Right hindlimb (tissue), 1 donor: ENCODE data around the gene SCD.

Experiments
- DNase-seq: peaks from one replicate; pipeline ENCODE4 v3.0.0-alpha.2; 2018

The SCD gene

DNA sequence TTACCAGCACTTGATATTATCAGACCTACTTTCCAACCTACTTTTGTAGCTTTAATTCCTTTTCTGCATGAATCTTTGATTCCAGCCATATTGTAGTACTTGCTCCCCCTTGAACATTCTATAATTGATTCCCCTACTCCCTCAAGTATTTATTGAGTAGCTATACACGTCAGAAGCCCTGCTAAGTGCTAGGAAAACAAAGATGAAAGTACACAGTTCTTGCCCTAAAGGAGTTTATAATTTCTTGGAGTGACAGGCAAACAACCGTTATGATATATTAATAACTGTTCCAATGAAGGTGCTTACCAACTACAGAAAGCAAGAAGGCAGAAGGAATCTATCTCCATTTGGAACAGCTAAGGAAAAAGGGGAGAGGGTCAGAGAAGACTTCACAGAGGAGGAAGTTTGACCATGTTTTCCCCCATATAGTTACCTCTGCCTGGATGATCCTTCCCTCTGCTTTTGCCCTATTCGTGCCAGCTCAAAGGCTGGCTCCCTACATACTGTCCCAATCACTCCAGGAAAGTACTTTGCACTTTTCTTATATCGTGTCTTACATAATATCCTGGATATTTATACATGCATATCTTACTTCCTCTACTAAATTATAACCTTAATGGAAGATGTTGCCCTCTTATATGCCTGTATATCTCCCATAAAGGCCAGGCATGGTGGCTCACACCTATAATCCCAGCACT lies 54.7 kb downstream of the SCD start:
- no peak for DNase-seq

DNA sequence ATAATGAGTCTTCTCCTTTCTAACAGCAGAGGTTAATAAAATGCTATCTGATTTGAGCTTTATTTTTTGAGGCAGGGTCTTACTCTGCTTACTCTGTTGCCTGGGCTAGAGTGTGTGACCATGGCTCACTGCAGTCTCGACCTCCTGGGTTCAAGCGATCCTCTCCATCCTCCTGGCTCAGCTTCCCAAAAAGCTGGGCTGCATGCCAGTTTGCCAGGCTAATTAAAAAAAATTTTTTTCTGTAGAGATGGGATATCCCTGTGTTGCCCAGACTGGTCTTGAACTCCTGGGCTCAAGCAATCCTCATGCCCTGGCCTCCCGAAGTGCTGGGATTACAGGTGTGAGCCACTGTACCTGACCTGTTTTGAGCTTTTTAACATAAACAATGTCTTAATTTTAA lies 56.7 kb downstream of the SCD start:
- no peak for DNase-seq

DNA sequence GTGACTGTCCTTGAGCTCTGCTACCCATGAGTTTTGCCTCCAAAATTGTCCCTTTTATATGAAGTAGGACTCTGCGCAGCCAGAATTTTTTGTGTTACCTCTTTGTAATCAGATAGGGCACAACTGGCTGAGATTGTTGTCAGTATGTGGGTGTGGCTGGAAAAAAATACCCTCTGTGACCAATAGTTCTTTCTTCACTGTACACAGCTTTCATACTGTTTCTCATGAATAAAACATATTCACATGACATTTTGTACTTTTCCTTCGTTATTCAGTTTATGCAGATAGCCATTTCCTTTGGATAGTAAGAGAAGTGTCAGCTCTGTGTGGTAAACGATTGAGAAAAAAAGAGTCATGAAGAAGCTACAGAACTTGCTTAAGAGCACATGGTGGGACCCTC lies 66.1 kb downstream of the SCD start:
- DNase-seq, result no peak
